Natural killer cell (primary cell): Measurements from ENCODE around the gene RRP36. TPM values are rescaled to one million over a fixed set of nuclear protein-coding genes. Genes with fewer than 3 reads are reported as not detected.

Experiments
- ATAC-seq, 3 donors: fragments of 150-1000 bp in 2 of 3; fragments of 200-7000 bp in 1 of 3; cut with Tn5 transposase; 1 replicate in 1 of 3; 2 replicates in 2 of 3; pipeline ENCODE4 v1.10.0; 2021; ENCODE audit warnings: mild to moderate bottlenecking in 2 of 3, moderate library complexity in 2 of 3
- DNase-seq, 2 donors: peaks; one replicate each; pipeline versions ENCODE4 v3.0.0 to v3.0.0-alpha.2; 2013 to 2021; ENCODE audit warnings: mixed read lengths in 1 of 2
- H3K27ac ChIP-seq: one replicate; pipeline ENCODE4 v1.5.1; 2013; ENCODE audit warnings: mild to moderate bottlenecking, low read length
- H3K27me3 ChIP-seq: one replicate; pipeline ENCODE4 v1.6.1; 2013; ENCODE audit warnings: low read length; ENCODE audit not compliant: control insufficient read depth, insufficient read depth
- H3K36me3 ChIP-seq: one replicate; pipeline ENCODE4 v1.6.1; 2013; ENCODE audit warnings: low read length; ENCODE audit not compliant: control insufficient read depth, insufficient read depth
- H3K4me1 ChIP-seq: one replicate; pipeline ENCODE4 v1.6.1; 2013; ENCODE audit warnings: low read length; ENCODE audit not compliant: control insufficient read depth, insufficient read depth
- H3K4me3 ChIP-seq: one replicate; pipeline ENCODE4 v1.5.1; 2013; ENCODE audit warnings: low read length
- H3K9me3 ChIP-seq: one replicate; pipeline ENCODE4 v1.6.1; 2013; ENCODE audit warnings: low read length; ENCODE audit not compliant: control insufficient read depth, insufficient read depth
- H3K27ac Mint-ChIP-seq, 2 donors: one replicate each; pipeline ENCODE4 v1.8.0; 2022; ENCODE audit warnings: mild to moderate bottlenecking in 2 of 2, mixed read lengths in 2 of 2, moderate library complexity in 1 of 2
- H3K27me3 Mint-ChIP-seq, 2 donors: one replicate each; pipeline ENCODE4 v1.8.0; 2022; ENCODE audit warnings: low read depth in 2 of 2, mixed read lengths in 2 of 2
- H3K36me3 Mint-ChIP-seq: one replicate; pipeline ENCODE4 v1.8.0; 2022; ENCODE audit warnings: mixed read lengths
- H3K4me1 Mint-ChIP-seq, 2 donors: one replicate each; pipeline ENCODE4 v1.8.0; 2022; ENCODE audit warnings: mixed read lengths in 2 of 2
- H3K4me3 Mint-ChIP-seq: one replicate; pipeline ENCODE4 v1.8.0; 2022; ENCODE audit warnings: mild to moderate bottlenecking, moderate library complexity, mixed read lengths
- H3K9me3 Mint-ChIP-seq, 2 donors: one replicate each; pipeline ENCODE4 v1.8.0; 2022; ENCODE audit warnings: mixed read lengths in 2 of 2
- WGBS: methylation state at CpG from one replicate; pipeline ENCODE4 v1.1.7; 2013; ENCODE audit warnings: missing lambda C conversion rate; ENCODE audit not compliant: insufficient coverage; 5-methylcytosine and 5-hydroxymethylcytosine counted together
- intact Hi-C: fragments of 100-400 bp; cut with micrococcal nuclease; formaldehyde crosslinking; loops from one replicate; pipeline ENCODE4 v1.14.2; 2022
- total RNA-seq, 4 donors: library from RNA; stranded (reverse); fragments of 120-200 nt in 1 of 4; gene quantifications; one replicate each; pipeline versions ENCODE4 v1.2.3 to v1.2.4, GENCODE V29; 2013 to 2022
- TF ChIP-seq, protein P1 (sequence below): fragments of 200-600 bp; IDR thresholded peaks from one replicate; pipeline ENCODE4 v1.8.0; 2022; ENCODE audit warnings: antibody characterized with exemption

Gene RRP36
- total RNA-seq, 3 donors from 2014 or later (not counting 1 experiment from before 2014, with no cell fraction given): 33.1 to 43.9 (median 38.7) TPM

GRCh38 chr6:42974919-42975505 lies 46.4 kb upstream of the RRP36 start:
- intact Hi-C loops: no loop called here
- 92% methylated on average over 5 of the region's 5 CpGs for WGBS
- no peak for ATAC-seq

GRCh38 chr6:42978487-42978838 lies 43.0 kb upstream of the RRP36 start:
- H3K27me3 Mint-ChIP-seq: no peaks in the 10 kb centered on the region

More at GRCh38 chr6:42974919-42975505, 46.4 kb upstream of the RRP36 start:
- DNase-seq: no peak
- Histone ChIP-seq H3K4me3 (no peak overlapping the region), H3K9me3 (no peaks in the 10 kb centered on the region), H3K36me3 (peaks cover 2% of the 10 kb centered on the region), H3K27me3 (no peaks in the 10 kb centered on the region), H3K27ac (no peak overlapping the region), H3K4me1 (peaks cover 23% of the 10 kb centered on the region)
- H3K27ac Mint-ChIP-seq: peak overlapping the region; percentile 31 to 40
- no peak overlapping the region for H3K4me3 Mint-ChIP-seq
- TF ChIP-seq, protein P1, sequence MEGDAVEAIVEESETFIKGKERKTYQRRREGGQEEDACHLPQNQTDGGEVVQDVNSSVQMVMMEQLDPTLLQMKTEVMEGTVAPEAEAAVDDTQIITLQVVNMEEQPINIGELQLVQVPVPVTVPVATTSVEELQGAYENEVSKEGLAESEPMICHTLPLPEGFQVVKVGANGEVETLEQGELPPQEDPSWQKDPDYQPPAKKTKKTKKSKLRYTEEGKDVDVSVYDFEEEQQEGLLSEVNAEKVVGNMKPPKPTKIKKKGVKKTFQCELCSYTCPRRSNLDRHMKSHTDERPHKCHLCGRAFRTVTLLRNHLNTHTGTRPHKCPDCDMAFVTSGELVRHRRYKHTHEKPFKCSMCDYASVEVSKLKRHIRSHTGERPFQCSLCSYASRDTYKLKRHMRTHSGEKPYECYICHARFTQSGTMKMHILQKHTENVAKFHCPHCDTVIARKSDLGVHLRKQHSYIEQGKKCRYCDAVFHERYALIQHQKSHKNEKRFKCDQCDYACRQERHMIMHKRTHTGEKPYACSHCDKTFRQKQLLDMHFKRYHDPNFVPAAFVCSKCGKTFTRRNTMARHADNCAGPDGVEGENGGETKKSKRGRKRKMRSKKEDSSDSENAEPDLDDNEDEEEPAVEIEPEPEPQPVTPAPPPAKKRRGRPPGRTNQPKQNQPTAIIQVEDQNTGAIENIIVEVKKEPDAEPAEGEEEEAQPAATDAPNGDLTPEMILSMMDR: no peak
- H3K36me3 Mint-ChIP-seq: no peaks in the 10 kb centered on the region
- H3K9me3 Mint-ChIP-seq: no peaks in the 10 kb centered on the region
- H3K4me1 Mint-ChIP-seq: peaks cover 23 to 28% of the 10 kb centered on the region in 2 donors
- no peaks in the 10 kb centered on the region for H3K27me3 Mint-ChIP-seq

GRCh38 chr6:42978839-42979522 lies 42.4 kb upstream of the RRP36 start, which contains the start of gene PEX6:
TSS of gene PEX6 (minus strand) at chr6:42979181. CDS start at chr6:42979150, 31 bp downstream.
- ATAC-seq (peak; percentile 89 to 97 (median 94)), DNase-seq (peak; percentile 78 to 98)
- intact Hi-C loops: loop anchor here (1.0 to 2.0 kb wide), 2 partner anchors 50 to 80 kb away; partner anchors contain the start of genes CNPY3, KLC4 and MRPL2
- Mint-ChIP-seq H3K36me3 (no peaks in the 10 kb centered on the region), H3K4me3 (peak within 1 kb of the TSS; percentile 94), H3K9me3 (no peaks in the 10 kb centered on the region), H3K4me1 (peaks cover 29 to 31% of the 10 kb centered on the region in 2 donors), H3K27me3 (no peaks in the 10 kb centered on the region), H3K27ac (peak within 1 kb of the TSS; percentile 95 to 98)
- Histone ChIP-seq H3K4me3 (peak within 1 kb of the TSS; percentile 69), H3K9me3 (no peaks in the 10 kb centered on the region), H3K4me1 (peaks cover 32% of the 10 kb centered on the region), H3K36me3 (no peaks in the 10 kb centered on the region), H3K27ac (peak within 1 kb of the TSS; percentile 81), H3K27me3 (no peaks in the 10 kb centered on the region)
- TF ChIP-seq, protein P1: no peak
- WGBS: under 1% methylated on average over 59 of the region's 59 CpGs

More at GRCh38 chr6:42978487-42978838, 43.0 kb upstream of the RRP36 start:
- TF ChIP-seq, protein P1: no peak
- H3K27ac Mint-ChIP-seq: peak overlapping the region; percentile 95 to 98
- H3K4me3 Mint-ChIP-seq: peak overlapping the region; percentile 83
- H3K9me3 Mint-ChIP-seq: no peaks in the 10 kb centered on the region
- Histone ChIP-seq H3K4me3 (peak overlapping the region; percentile 69), H3K4me1 (peaks cover 27% of the 10 kb centered on the region), H3K27ac (peak overlapping the region; percentile 81), H3K36me3 (no peaks in the 10 kb centered on the region), H3K9me3 (no peaks in the 10 kb centered on the region), H3K27me3 (no peaks in the 10 kb centered on the region)
- under 1% methylated on average over 28 of the region's 28 CpGs for WGBS
- peaks cover 24 to 26% of the 10 kb centered on the region in 2 donors for H3K4me1 Mint-ChIP-seq
- intact Hi-C loops: loop anchor here (2.0 kb wide), 1 partner anchor 80 kb away; the partner anchor contains the start of genes KLC4 and MRPL2
- DNase-seq (no peak), ATAC-seq (peak in 1 of 3 donors; percentile 2)
- no peaks in the 10 kb centered on the region for H3K36me3 Mint-ChIP-seq
